CD4-positive, alpha-beta T cell treated with Interleukin-6 for 4 hours (primary cell): ENCODE results near the gene SPINK5.
"Not testable (repeated sequence)": the region's sequence is repeated elsewhere in the genome, so short reads cannot be mapped to it uniquely, and the experiment has no call there.

ENCODE experiments used
- DNase-seq: peaks from one replicate; pipeline ENCODE4 v3.0.0-alpha.2; 2020; ENCODE audit warnings: mixed read lengths

The SPINK5 gene, protein sequence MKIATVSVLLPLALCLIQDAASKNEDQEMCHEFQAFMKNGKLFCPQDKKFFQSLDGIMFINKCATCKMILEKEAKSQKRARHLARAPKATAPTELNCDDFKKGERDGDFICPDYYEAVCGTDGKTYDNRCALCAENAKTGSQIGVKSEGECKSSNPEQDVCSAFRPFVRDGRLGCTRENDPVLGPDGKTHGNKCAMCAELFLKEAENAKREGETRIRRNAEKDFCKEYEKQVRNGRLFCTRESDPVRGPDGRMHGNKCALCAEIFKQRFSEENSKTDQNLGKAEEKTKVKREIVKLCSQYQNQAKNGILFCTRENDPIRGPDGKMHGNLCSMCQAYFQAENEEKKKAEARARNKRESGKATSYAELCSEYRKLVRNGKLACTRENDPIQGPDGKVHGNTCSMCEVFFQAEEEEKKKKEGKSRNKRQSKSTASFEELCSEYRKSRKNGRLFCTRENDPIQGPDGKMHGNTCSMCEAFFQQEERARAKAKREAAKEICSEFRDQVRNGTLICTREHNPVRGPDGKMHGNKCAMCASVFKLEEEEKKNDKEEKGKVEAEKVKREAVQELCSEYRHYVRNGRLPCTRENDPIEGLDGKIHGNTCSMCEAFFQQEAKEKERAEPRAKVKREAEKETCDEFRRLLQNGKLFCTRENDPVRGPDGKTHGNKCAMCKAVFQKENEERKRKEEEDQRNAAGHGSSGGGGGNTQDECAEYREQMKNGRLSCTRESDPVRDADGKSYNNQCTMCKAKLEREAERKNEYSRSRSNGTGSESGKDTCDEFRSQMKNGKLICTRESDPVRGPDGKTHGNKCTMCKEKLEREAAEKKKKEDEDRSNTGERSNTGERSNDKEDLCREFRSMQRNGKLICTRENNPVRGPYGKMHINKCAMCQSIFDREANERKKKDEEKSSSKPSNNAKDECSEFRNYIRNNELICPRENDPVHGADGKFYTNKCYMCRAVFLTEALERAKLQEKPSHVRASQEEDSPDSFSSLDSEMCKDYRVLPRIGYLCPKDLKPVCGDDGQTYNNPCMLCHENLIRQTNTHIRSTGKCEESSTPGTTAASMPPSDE

GRCh38 chr5:148063861-148064260 is at the start of gene SPINK5:
Gene SPINK5 (plus strand): TSS chr5:148063980. CDS start chr5:148064045, 65 bp downstream.
- DNase-seq = no peak

DNA sequence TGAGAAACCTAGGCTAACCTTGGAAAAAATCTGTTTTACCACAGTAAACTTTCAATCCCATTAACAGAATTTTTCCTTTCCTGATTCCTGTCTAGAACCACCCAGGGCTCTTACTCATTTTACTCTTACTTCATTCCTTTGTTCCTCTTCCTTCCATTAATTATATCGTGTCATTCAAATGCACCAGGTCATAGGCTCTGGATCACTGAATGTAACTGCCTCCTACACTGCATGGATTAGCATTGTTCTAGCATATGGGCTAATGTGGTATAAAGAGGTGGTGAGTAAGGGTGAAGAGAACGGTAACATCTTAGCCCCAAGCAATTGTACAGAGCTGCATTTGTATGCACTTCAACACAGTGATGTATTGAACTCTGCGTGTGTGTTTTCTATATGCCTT is 49.5 kb upstream of the SPINK5 start:
- DNase-seq = no peak

DNA sequence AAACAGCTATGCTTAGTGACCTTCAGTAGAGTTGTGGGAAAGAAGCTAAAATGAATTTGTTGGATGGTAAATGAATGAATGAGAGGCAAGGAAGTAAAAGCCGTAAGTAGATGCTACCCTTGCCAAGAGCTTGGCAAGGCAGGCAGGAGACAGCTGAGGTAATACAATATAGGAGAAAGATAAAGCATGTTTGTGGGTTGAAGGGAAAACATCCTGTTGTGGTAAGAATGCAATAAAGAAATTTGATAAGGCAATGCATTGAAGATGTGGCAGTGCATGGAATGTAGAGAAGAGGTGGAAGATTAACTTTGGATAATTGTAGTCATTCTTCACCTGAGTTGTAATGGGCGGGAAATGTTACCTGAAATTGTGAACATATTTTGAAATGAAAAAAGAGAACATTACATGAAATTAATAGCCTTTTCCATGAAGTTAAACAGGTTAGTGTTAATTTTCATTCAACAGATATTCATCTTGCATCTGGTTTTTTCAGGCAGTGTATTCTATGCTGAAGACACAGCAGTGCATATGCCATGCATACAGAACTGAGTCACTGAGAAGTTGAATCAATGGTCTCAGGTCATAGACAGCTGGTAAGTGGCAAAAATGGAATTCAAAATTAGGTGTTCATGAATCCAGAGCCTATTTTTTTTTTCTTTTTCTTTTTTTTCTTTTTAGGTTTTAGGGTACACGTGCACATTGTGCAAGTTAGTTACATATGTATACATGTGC is 43.4 kb upstream of the SPINK5 start:
- DNase-seq = no peak

DNA sequence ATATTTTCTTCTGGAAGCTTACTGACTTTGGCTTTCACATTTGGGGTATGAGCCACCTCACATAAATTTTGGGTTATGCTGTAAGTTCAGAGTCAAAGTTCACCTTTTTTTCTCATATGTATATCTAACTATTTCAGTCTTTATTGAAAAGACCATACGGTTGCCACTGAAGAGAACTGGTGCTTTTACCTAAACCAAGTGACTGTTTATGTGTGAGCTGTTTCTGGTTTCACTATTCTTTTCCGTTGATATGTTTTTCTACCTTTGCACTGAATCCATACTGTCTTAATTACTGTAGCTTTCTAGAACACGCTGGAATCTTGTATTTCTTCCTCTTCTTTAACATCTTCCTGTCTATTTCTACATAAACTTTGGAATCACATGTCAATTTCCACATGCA is 36.3 kb upstream of the SPINK5 start:
- no peak for DNase-seq

DNA sequence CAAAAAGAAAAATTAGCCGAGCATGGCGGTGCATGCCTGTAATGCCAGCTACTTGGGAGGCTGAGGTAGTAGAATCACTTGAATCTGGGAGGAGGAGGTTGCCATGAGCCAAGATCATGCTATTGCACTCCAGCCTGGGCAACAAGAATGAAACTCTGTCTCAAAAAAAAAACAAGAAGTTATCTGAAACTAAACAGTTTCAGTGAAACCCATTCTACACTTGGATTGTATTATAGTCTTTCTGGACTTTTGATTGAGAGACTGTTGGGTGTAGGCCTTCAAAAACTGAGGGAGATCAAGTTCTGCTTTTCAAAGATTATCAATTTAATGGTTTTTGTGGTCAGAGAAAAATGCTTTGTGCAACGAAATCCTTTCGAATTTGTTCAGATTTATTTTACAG is 34.6 kb upstream of the SPINK5 start:
- no peak for DNase-seq

- DNase-seq = no peak
These were observed 30.6 kb upstream of the SPINK5 start for GRCh38 chr5:148033134-148033533.

- no peak for DNase-seq
These were observed 28.1 kb upstream of the SPINK5 start for GRCh38 chr5:148035676-148036075.

DNA sequence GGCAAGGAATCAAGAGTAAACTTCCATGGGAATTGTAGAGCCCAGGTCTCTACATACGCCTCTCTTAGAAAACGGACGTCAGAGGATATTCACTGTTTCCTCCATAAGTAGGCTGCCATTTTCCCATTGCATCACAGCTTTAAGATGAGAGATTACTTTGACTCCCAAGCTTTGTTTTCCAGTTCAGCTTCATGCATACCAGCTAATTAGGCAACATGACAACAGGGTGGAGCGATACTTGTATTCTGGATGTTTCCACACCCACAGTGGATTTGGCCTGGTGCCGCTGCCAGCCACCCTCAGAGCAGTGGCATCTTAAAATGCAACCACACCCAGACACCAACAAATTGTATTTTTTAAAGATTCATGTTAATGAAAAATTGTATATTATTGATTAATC is 20.9 kb upstream of the SPINK5 start:
- DNase-seq = no peak

DNA sequence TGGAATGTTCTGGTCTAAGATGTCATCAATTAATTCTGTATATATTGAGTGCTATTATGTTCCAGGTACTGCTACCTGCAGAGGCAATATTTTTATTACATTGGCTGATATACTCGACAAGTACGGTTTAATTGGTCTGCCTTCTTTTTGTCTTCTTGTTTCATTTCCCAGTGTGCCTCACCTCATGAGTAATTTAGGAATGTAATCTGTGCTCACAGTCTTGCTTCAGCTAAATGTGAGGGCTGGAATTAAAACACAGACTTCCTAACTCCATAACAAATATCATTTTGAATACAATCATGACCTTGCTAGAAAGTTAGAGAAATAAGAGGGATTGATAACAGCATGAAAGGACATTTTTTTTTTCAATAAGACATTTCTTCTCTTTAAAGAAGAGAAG is 20.1 kb upstream of the SPINK5 start:
- DNase-seq = no peak

GRCh38 chr5:148055160-148055559 is 8.6 kb upstream of the SPINK5 start:
- DNase-seq = not testable (repeated sequence)

GRCh38 chr5:148060309-148060708 is 3.5 kb upstream of the SPINK5 start:
- no peak for DNase-seq

- DNase-seq = no peak
These were observed 2.9 kb upstream of the SPINK5 start for GRCh38 chr5:148060881-148061280.

- DNase-seq = no peak
These were observed 6.8 kb downstream of the SPINK5 start for GRCh38 chr5:148070621-148071020.

DNA sequence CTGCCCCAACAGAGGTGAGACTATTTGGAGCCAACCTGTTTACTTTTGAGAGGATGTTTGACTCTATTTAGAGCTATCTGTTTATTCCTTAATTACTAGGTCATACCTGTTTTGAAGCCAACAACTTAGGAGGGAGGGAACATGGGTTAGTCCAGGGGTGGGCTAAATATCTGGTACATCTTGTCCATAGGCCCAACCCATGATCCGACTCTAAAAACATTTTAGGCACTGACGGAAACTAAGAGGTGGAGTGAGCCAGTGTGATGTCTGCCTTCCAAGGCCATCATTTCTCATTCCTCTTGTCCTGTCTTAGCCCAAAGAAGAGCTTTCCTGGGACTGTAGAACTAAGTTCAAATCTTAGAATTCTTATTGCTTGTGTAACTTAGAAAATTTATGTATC is 8.4 kb downstream of the SPINK5 start:
- no peak for DNase-seq

GRCh38 chr5:148075529-148075928 is 11.7 kb downstream of the SPINK5 start:
- no peak for DNase-seq

- DNase-seq = no peak
These were observed 19.4 kb downstream of the SPINK5 start for GRCh38 chr5:148083203-148083602.

DNA sequence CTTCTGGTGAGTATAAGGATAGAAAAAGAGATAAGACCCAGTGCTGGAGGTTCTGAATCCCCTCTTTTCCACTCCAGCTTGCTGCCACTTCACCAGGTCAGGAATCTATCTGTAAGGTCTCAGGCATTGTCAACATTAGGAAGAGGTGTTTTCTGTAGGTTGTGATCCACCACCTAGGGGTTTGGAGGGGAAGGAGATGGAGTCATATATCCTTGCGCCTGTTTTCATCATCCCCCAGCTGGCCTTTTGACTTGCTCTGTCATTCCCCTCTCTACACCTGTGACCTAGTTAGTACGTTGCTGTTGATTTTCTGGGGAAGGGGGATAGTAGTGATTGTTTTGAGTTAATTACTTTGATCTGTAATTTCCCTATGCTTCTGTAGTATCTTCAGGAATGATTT is 20.5 kb downstream of the SPINK5 start:
- DNase-seq = no peak

- no peak for DNase-seq
These were observed 21.5 kb downstream of the SPINK5 start for GRCh38 chr5:148085310-148085709.

- DNase-seq = no peak
These were observed 22.4 kb downstream of the SPINK5 start for GRCh38 chr5:148085977-148086705.

DNA sequence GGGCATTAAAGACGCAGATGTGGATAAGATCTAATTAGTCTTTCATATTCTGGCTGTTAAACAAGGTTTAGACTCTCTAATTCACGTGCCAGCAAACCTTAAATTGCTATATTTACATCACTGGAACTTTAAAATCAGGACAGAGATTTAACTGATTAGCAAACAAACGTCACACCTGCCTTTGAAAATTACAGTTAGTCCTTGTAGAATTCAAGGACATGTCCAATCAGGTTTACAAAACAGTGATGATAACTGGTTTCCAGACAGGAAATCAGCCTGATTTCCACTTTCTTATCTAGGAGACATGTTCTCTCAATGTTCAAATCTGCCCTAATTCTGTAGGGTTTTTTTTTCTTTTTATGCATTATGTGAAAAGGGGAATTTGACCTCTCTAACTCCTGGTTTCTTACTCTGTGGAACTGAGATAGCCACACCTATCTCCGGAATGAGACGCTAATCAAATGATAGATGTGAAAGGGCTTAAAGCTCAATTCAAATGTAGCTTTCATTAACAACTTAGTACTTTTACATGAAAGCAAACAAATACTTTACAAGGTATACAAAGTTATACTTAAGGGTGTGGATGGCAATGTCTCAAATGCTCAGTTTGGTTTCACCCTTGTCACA is 26.5 kb downstream of the SPINK5 start:
- DNase-seq = no peak

GRCh38 chr5:148090773-148091250 is 27.0 kb downstream of the SPINK5 start:
- DNase-seq = no peak
